HG02623 (cell line): Measurements from ENCODE around the gene SCAMP3.
A peak's percentile ranks its signal among the peaks of the same experiment; 100 is the strongest.
"Not testable (repeated sequence)": the region's sequence is repeated elsewhere in the genome, so short reads cannot be mapped to it uniquely, and the experiment has no call there.

Experiments used
- ATAC-seq: cut with Tn5 transposase; IDR thresholded peaks from one replicate; pipeline ENCODE4 v1.9.1; 2021; ENCODE audit warnings: moderate library complexity; ENCODE audit not compliant: unreplicated experiment

SCAMP3 gene

GRCh38 chr1:155233502-155233901, 28.7 kb downstream of the SCAMP3 start:
- ATAC-seq: not testable (repeated sequence)

GRCh38 chr1:155232001-155232978, 29.9 kb downstream of the SCAMP3 start:
- ATAC-seq: not testable (repeated sequence)

- ATAC-seq: not testable (repeated sequence)
These were observed 30.9 kb downstream of the SCAMP3 start for GRCh38 chr1:155231302-155231701.

GRCh38 chr1:155228096-155228427, 34.1 kb downstream of the SCAMP3 start:
- ATAC-seq: no peak

GRCh38 chr1:155227261-155228095, 34.7 kb downstream of the SCAMP3 start:
- ATAC-seq: peak; percentile 83

GRCh38 chr1:155226910-155227260, 35.3 kb downstream of the SCAMP3 start:
- no peak for ATAC-seq

- ATAC-seq: no peak
These were observed 35.8 kb downstream of the SCAMP3 start for GRCh38 chr1:155226188-155226909.

- not testable (repeated sequence) for ATAC-seq
These were observed 36.8 kb downstream of the SCAMP3 start for GRCh38 chr1:155225404-155225759.

- no peak for ATAC-seq
These were observed 39.1 kb downstream of the SCAMP3 start for GRCh38 chr1:155223047-155223446.

GRCh38 chr1:155220211-155220965, 41.8 kb downstream of the SCAMP3 start:
- not testable (repeated sequence) for ATAC-seq

- ATAC-seq: no peak
These were observed 42.5 kb downstream of the SCAMP3 start for GRCh38 chr1:155219592-155220031.

GRCh38 chr1:155218854-155219591, 43.1 kb downstream of the SCAMP3 start:
- ATAC-seq: no peak

GRCh38 chr1:155214702-155215101, 47.5 kb downstream of the SCAMP3 start:
- not testable (repeated sequence) for ATAC-seq

- not testable (repeated sequence) for ATAC-seq
These were observed 50.1 kb downstream of the SCAMP3 start for GRCh38 chr1:155212051-155212440.

- not testable (repeated sequence) for ATAC-seq
These were observed 50.6 kb downstream of the SCAMP3 start for GRCh38 chr1:155211381-155212050.

GRCh38 chr1:155210314-155211104, 51.7 kb downstream of the SCAMP3 start:
- no peak for ATAC-seq

GRCh38 chr1:155209312-155209721, 52.8 kb downstream of the SCAMP3 start:
- ATAC-seq: no peak

- ATAC-seq: peak; percentile 77
These were observed 53.4 kb downstream of the SCAMP3 start, which contains the start of gene MTX1 for GRCh38 chr1:155208541-155209311. Gene MTX1, plus strand, starts transcription at chr1:155208695. Its CDS starts 110 bp downstream, at chr1:155208805.
